ENCODE measurements around the gene YWHAE. TPM values are rescaled to one million over a fixed set of nuclear protein-coding genes. Genes with fewer than 3 reads are reported as not detected.
A peak's percentile ranks its signal among the peaks of the same experiment; 100 is the strongest.

Gene YWHAE
- total RNA-seq, 1 experiment from 2014 or later: 956 TPM

GRCh38 chr17:1371893-1372590 lies 28.0 kb downstream of the YWHAE start:
- Mint-ChIP-seq H3K4me3 (ENCODE audit: unreplicated experiment) (no peak overlapping the region), H3K36me3 (ENCODE audit: insufficient read depth, unreplicated experiment) (peaks cover 82% of the 10 kb centered on the region), H3K9me3 (ENCODE audit: unreplicated experiment) (no peaks in the 10 kb centered on the region), H3K27ac (ENCODE audit: unreplicated experiment) (peak overlapping the region; percentile 59), H3K27me3 (ENCODE audit: insufficient read depth, unreplicated experiment) (no peaks in the 10 kb centered on the region), H3K4me1 (ENCODE audit: low read depth, unreplicated experiment) (peaks cover 15% of the 10 kb centered on the region)
- intact Hi-C loops (cut with micrococcal nuclease; ENCODE audit: unreplicated experiment): no loop called here
- Histone ChIP-seq H3K36me3 (ENCODE audit: control insufficient read depth, insufficient read depth, low read length) (peaks cover 3% of the 10 kb centered on the region), H3K9me3 (no peaks in the 10 kb centered on the region), H3K4me3 (ENCODE audit: low read depth, low read length) (no peak overlapping the region), H3K27me3 (replicated peaks; ENCODE audit: control insufficient read depth, insufficient read depth, low read length) (no peaks in the 10 kb centered on the region), H3K4me1 (peaks cover 10% of the 10 kb centered on the region; the same call in 1 of the 2 replicates)
- BruUV-seq (replicated peaks): no TSS peak
- ChIA-PET CTCF (interaction anchor here (1.1 kb wide), 1 partner anchor 8 kb away, joined by 3 read pairs; no protein-coding TSS in a partner anchor), POLR2A (no interaction called here)
- no peak for TF ChIP-seq CTCF (IDR thresholded peaks at IDR 0.05; ENCODE audit: insufficient read depth in 1 of 2, low read depth in 1 of 2, low read length in 1 of 2, severe bottlenecking in 1 of 2, unreplicated experiment in 1 of 2)
- DNase-seq: peak in 1 of 2 experiments; percentile 19

GRCh38 chr17:1368588-1368987 lies 31.4 kb downstream of the YWHAE start:
- Mint-ChIP-seq H3K36me3 (ENCODE audit: insufficient read depth, unreplicated experiment) (peaks cover 91% of the 10 kb centered on the region), H3K27ac (ENCODE audit: unreplicated experiment) (no peak overlapping the region), H3K4me1 (ENCODE audit: low read depth, unreplicated experiment) (no peaks in the 10 kb centered on the region), H3K4me3 (ENCODE audit: unreplicated experiment) (no peak overlapping the region), H3K27me3 (ENCODE audit: insufficient read depth, unreplicated experiment) (no peaks in the 10 kb centered on the region), H3K9me3 (ENCODE audit: unreplicated experiment) (no peaks in the 10 kb centered on the region)
- DNase-seq: no peak
- H3K27me3 ChIP-seq (replicated peaks; ENCODE audit: control insufficient read depth, insufficient read depth, low read length): no peaks in the 10 kb centered on the region
- no TSS peak for BruUV-seq (replicated peaks)
- no peaks in the 10 kb centered on the region; the same call in 1 of the 2 replicates for H3K4me1 ChIP-seq
- intact Hi-C loops (cut with micrococcal nuclease; ENCODE audit: unreplicated experiment): loop anchor here (10.0 kb wide), 1 partner anchor 46 kb away; no protein-coding TSS in a partner anchor
- POLR2A ChIA-PET: no interaction called here
- peaks cover under 1% of the 10 kb centered on the region for H3K36me3 ChIP-seq (ENCODE audit: control insufficient read depth, insufficient read depth, low read length)
- no peaks in the 10 kb centered on the region for H3K9me3 ChIP-seq
- CTCF ChIA-PET: interaction anchor here (1.0 kb wide), 1 partner anchor 64 kb away, joined by 3 read pairs; no protein-coding TSS in a partner anchor
- no peak overlapping the region for H3K4me3 ChIP-seq (ENCODE audit: low read depth, low read length)
- TF ChIP-seq CTCF (IDR thresholded peaks at IDR 0.05; ENCODE audit: insufficient read depth in 1 of 2, low read depth in 1 of 2, low read length in 1 of 2, severe bottlenecking in 1 of 2, unreplicated experiment in 1 of 2): no peak

- ChIA-PET POLR2A (no interaction called here), CTCF (no interaction called here)
- H3K36me3 ChIP-seq (ENCODE audit: control insufficient read depth, insufficient read depth, low read length): no peaks in the 10 kb centered on the region; the same call in none of the 2 replicates
- Mint-ChIP-seq H3K9me3 (ENCODE audit: unreplicated experiment) (no peaks in the 10 kb centered on the region), H3K36me3 (ENCODE audit: insufficient read depth, unreplicated experiment) (peaks cover 91% of the 10 kb centered on the region), H3K27me3 (ENCODE audit: insufficient read depth, unreplicated experiment) (no peaks in the 10 kb centered on the region), H3K4me1 (ENCODE audit: low read depth, unreplicated experiment) (peaks cover 8% of the 10 kb centered on the region), H3K27ac (ENCODE audit: unreplicated experiment) (no peak overlapping the region), H3K4me3 (ENCODE audit: unreplicated experiment) (no peak overlapping the region)
- no peaks in the 10 kb centered on the region; the same call in 1 of the 2 replicates for H3K4me1 ChIP-seq
- H3K27me3 ChIP-seq (replicated peaks; ENCODE audit: control insufficient read depth, insufficient read depth, low read length): no peaks in the 10 kb centered on the region
- intact Hi-C loops (cut with micrococcal nuclease; ENCODE audit: unreplicated experiment): loop anchor here (10.0 kb wide), 1 partner anchor 47 kb away; no protein-coding TSS in a partner anchor
- no peak for TF ChIP-seq CTCF (IDR thresholded peaks at IDR 0.05; ENCODE audit: insufficient read depth in 1 of 2, low read depth in 1 of 2, low read length in 1 of 2, severe bottlenecking in 1 of 2, unreplicated experiment in 1 of 2)
- no peaks in the 10 kb centered on the region for H3K9me3 ChIP-seq
- no peak for DNase-seq
- no peak overlapping the region for H3K4me3 ChIP-seq (ENCODE audit: low read depth, low read length)
- no TSS peak for BruUV-seq (replicated peaks)
Measured at GRCh38 chr17:1367351-1367745, 32.7 kb downstream of the YWHAE start.
